Measurements from ENCODE around the gene SMIM27. TPM values are rescaled to one million over a fixed set of nuclear protein-coding genes. Genes with fewer than 3 reads are reported as not detected.

The SMIM27 gene
- total and polyA plus RNA-seq, 2 experiments from 2014 or later = 4.1 to 40.1 TPM

- Histone ChIP-seq H3K4me2 (ENCODE audit: unreplicated experiment) (no peak overlapping the region), H3K4me3 (no peak overlapping the region), H3K9ac (peak overlapping the region; percentile 84; the same call in 1 of the 2 replicates), H3K36me3 (ENCODE audit: low read depth) (peaks cover 8% of the 10 kb centered on the region; the same call in 1 of the 2 replicates), H3F3A (ENCODE audit: insufficient read depth) (peaks cover 17% of the 10 kb centered on the region), H4K20me1 (ENCODE audit: insufficient read depth) (no peaks in the 10 kb centered on the region), H3K79me2 (ENCODE audit: insufficient read depth) (peaks cover 73% of the 10 kb centered on the region), H2AFZ (no peak overlapping the region), H3K9me2 (ENCODE audit: insufficient read depth) (no peaks in the 10 kb centered on the region), H3K27me3 (replicated peaks; ENCODE audit: insufficient read depth) (no peaks in the 10 kb centered on the region), H3K4me1 (ENCODE audit: insufficient read depth) (peaks cover 16% of the 10 kb centered on the region), H3K9me3 (ENCODE audit: low read depth) (no peaks in the 10 kb centered on the region), H3K27ac (no peak overlapping the region)
- in situ Hi-C loops (cut with MboI) = no loop called here
- DNase-seq = no peak
- WGBS, 2 experiments (ENCODE audit: low coverage in 1 of 2, low lambda C conversion rate in 2 of 2, missing lambda C conversion rate in 2 of 2) = 97 to 99% methylated on average over 4 of the region's 4 CpGs
- no peak for TF ChIP-seq EZH2phosphoT487 (IDR thresholded peaks at IDR 0.05; ENCODE audit: insufficient read depth, low read depth)
- TF ChIP-seq EZH2 (IDR thresholded peaks at IDR 0.05; ENCODE audit: insufficient read depth, poor library complexity, severe bottlenecking) = no peak
Measured at GRCh38 chr9:32570262-32570661, 18.1 kb downstream of the SMIM27 start.

GRCh38 chr9:32571969-32572899 lies 20.1 kb downstream of the SMIM27 start:
- Histone ChIP-seq H3K4me2 (ENCODE audit: unreplicated experiment) (peak overlapping the region; percentile 95), H2AFZ (peak overlapping the region; percentile 99), H3K36me3 (ENCODE audit: low read depth) (0 out of 2 replicates have a peak, but pooled peaks cover 8% of the 10 kb centered on the region), H3K4me3 (peak overlapping the region; percentile 96), H3K27ac (peak overlapping the region; percentile 75), H3K4me1 (ENCODE audit: insufficient read depth) (peaks cover 16% of the 10 kb centered on the region), H3K79me2 (ENCODE audit: insufficient read depth) (peaks cover 55% of the 10 kb centered on the region), H4K20me1 (ENCODE audit: insufficient read depth) (no peaks in the 10 kb centered on the region), H3F3A (ENCODE audit: insufficient read depth) (peaks cover 17% of the 10 kb centered on the region), H3K27me3 (replicated peaks; ENCODE audit: insufficient read depth) (no peaks in the 10 kb centered on the region), H3K9me2 (ENCODE audit: insufficient read depth) (no peaks in the 10 kb centered on the region), H3K9me3 (ENCODE audit: low read depth) (no peaks in the 10 kb centered on the region), H3K9ac (peak overlapping the region; percentile 84)
- TF ChIP-seq EZH2 (IDR thresholded peaks at IDR 0.05; ENCODE audit: insufficient read depth, poor library complexity, severe bottlenecking) = no peak
- DNase-seq = peak; percentile 90
- WGBS, 2 experiments (ENCODE audit: low coverage in 1 of 2, low lambda C conversion rate in 2 of 2, missing lambda C conversion rate in 2 of 2) = 0 to 1% methylated on average over 17 of the region's 17 CpGs
- in situ Hi-C loops (cut with MboI) = no loop called here

GRCh38 chr9:32572900-32573523 lies 20.9 kb downstream of the SMIM27 start, which contains the start of gene NDUFB6:
Gene NDUFB6 (minus strand): TSS chr9:32573159. CDS start chr9:32573060, 99 bp downstream.
- Histone ChIP-seq H3F3A (ENCODE audit: insufficient read depth) (peaks cover 17% of the 10 kb centered on the region), H4K20me1 (ENCODE audit: insufficient read depth) (no peaks in the 10 kb centered on the region), H3K9me3 (ENCODE audit: low read depth) (no peaks in the 10 kb centered on the region), H3K9ac (peak within 1 kb of the TSS; percentile 84), H2AFZ (peak within 1 kb of the TSS; percentile 99), H3K9me2 (ENCODE audit: insufficient read depth) (no peaks in the 10 kb centered on the region), H3K4me3 (peak within 1 kb of the TSS; percentile 96), H3K27ac (peak within 1 kb of the TSS; percentile 75), H3K79me2 (ENCODE audit: insufficient read depth) (peaks cover 47% of the 10 kb centered on the region), H3K36me3 (ENCODE audit: low read depth) (0 out of 2 replicates have a peak, but pooled peaks cover 3% of the 10 kb centered on the region), H3K27me3 (replicated peaks; ENCODE audit: insufficient read depth) (no peaks in the 10 kb centered on the region), H3K4me1 (ENCODE audit: insufficient read depth) (peaks cover 16% of the 10 kb centered on the region), H3K4me2 (ENCODE audit: unreplicated experiment) (peak within 1 kb of the TSS; percentile 95)
- 0 to 1% methylated on average over 36 of the region's 36 CpGs for WGBS, 2 experiments (ENCODE audit: low coverage in 1 of 2, low lambda C conversion rate in 2 of 2, missing lambda C conversion rate in 2 of 2)
- DNase-seq = peak; percentile 98
- in situ Hi-C loops (cut with MboI) = no loop called here
- no peak for TF ChIP-seq EZH2 (IDR thresholded peaks at IDR 0.05; ENCODE audit: insufficient read depth, poor library complexity, severe bottlenecking)
- no peak for TF ChIP-seq EZH2phosphoT487 (IDR thresholded peaks at IDR 0.05; ENCODE audit: insufficient read depth, low read depth)

GRCh38 chr9:32573821-32574220 lies 21.7 kb downstream of the SMIM27 start:
- peak overlapping the region; percentile 84 for H3K9ac ChIP-seq
- no peaks in the 10 kb centered on the region for H3K36me3 ChIP-seq (ENCODE audit: low read depth)
- no peaks in the 10 kb centered on the region for H3K27me3 ChIP-seq (replicated peaks; ENCODE audit: insufficient read depth)
- H3K9me3 ChIP-seq (ENCODE audit: low read depth) = no peaks in the 10 kb centered on the region
- no peaks in the 10 kb centered on the region for H3K9me2 ChIP-seq (ENCODE audit: insufficient read depth)
- peak overlapping the region; percentile 95 for H3K4me2 ChIP-seq (ENCODE audit: unreplicated experiment)
- no peak for TF ChIP-seq EZH2 (IDR thresholded peaks at IDR 0.05; ENCODE audit: insufficient read depth, poor library complexity, severe bottlenecking)
- no peak for TF ChIP-seq EZH2phosphoT487 (IDR thresholded peaks at IDR 0.05; ENCODE audit: insufficient read depth, low read depth)
- 68 to 69% methylated on average over 7 of the region's 7 CpGs for WGBS, 2 experiments (ENCODE audit: low coverage in 1 of 2, low lambda C conversion rate in 2 of 2, missing lambda C conversion rate in 2 of 2)
- peaks cover 17% of the 10 kb centered on the region for H3F3A ChIP-seq (ENCODE audit: insufficient read depth)
- peaks cover 16% of the 10 kb centered on the region for H3K4me1 ChIP-seq (ENCODE audit: insufficient read depth)
- no peaks in the 10 kb centered on the region for H4K20me1 ChIP-seq (ENCODE audit: insufficient read depth)
- no peak for DNase-seq
- peak overlapping the region; percentile 99 for H2AFZ ChIP-seq
- peak overlapping the region; percentile 96 for H3K4me3 ChIP-seq
- peak overlapping the region; percentile 75; the same call in 1 of the 2 replicates for H3K27ac ChIP-seq
- in situ Hi-C loops (cut with MboI) = no loop called here
- peaks cover 41% of the 10 kb centered on the region for H3K79me2 ChIP-seq (ENCODE audit: insufficient read depth)
